Measurements from ENCODE around the gene SETD6.
"Not testable (repeated sequence)": the region's sequence is repeated elsewhere in the genome, so short reads cannot be mapped to it uniquely, and the experiment has no call there.

Gene SETD6

GRCh38 chr16:58515125-58515870 is at the start of gene SETD6:
Gene SETD6, plus strand, starts transcription at chr16:58515517. Its CDS starts 21 bp downstream, at chr16:58515538.
- peak; percentile 94 for DNase-seq

GRCh38 chr16:58465817-58466216 is 49.5 kb upstream of the SETD6 start:
- DNase-seq, result no peak

GRCh38 chr16:58466396-58466795 is 48.9 kb upstream of the SETD6 start:
- no peak for DNase-seq

- DNase-seq, result no peak
These were observed 47.4 kb upstream of the SETD6 start for GRCh38 chr16:58467905-58468304.

- DNase-seq, result no peak
These were observed 43.9 kb upstream of the SETD6 start for GRCh38 chr16:58471209-58471975.

- DNase-seq, result no peak
These were observed 43.1 kb upstream of the SETD6 start for GRCh38 chr16:58472266-58472665.

- no peak for DNase-seq
These were observed 42.5 kb upstream of the SETD6 start for GRCh38 chr16:58472827-58473226.

GRCh38 chr16:58474296-58474695 is 41.0 kb upstream of the SETD6 start:
- DNase-seq, result no peak

- no peak for DNase-seq
These were observed 40.2 kb upstream of the SETD6 start for GRCh38 chr16:58475091-58475619.

GRCh38 chr16:58476791-58477190 is 38.5 kb upstream of the SETD6 start:
- no peak for DNase-seq

- no peak for DNase-seq
These were observed 36.9 kb upstream of the SETD6 start for GRCh38 chr16:58478427-58478826.

GRCh38 chr16:58481226-58481869 is 34.0 kb upstream of the SETD6 start:
- DNase-seq, result no peak

GRCh38 chr16:58481931-58482330 is 33.4 kb upstream of the SETD6 start:
- DNase-seq, result peak; percentile 69

GRCh38 chr16:58485184-58485887 is 30.0 kb upstream of the SETD6 start:
- no peak for DNase-seq

- peak; percentile 97 for DNase-seq
These were observed 27.6 kb upstream of the SETD6 start for GRCh38 chr16:58487566-58488351.

GRCh38 chr16:58488531-58488930 is 26.8 kb upstream of the SETD6 start:
- DNase-seq, result no peak

GRCh38 chr16:58490065-58490464 is 25.3 kb upstream of the SETD6 start:
- no peak for DNase-seq

- not testable (repeated sequence) for DNase-seq
These were observed 24.8 kb upstream of the SETD6 start for GRCh38 chr16:58490539-58490938.

GRCh38 chr16:58492066-58492465 is 23.3 kb upstream of the SETD6 start:
- DNase-seq, result no peak

- no peak for DNase-seq
These were observed 22.6 kb upstream of the SETD6 start for GRCh38 chr16:58492735-58493134.

GRCh38 chr16:58493756-58494431 is 21.4 kb upstream of the SETD6 start:
- DNase-seq, result no peak
